Epithelial cell of prostate (primary cell): ENCODE measurements around the gene MRPL58.
"Not testable (repeated sequence)": the region's sequence is repeated elsewhere in the genome, so short reads cannot be mapped to it uniquely, and the experiment has no call there.

Experiments
- DNase-seq: peaks from one replicate; pipeline ENCODE4 v3.0.0-alpha.2; 2011; ENCODE audit warnings: low read depth, low spot score
- H3K27ac ChIP-seq: fragments of 450-650 bp; 2 replicates; pipeline ENCODE4 v1.5.1; 2017; ENCODE audit warnings: mild to moderate bottlenecking

The MRPL58 gene

GRCh38 chr17:75012346-75013091 lies at the start of gene MRPL58:
Gene MRPL58, plus strand, starts transcription at chr17:75012670. Its CDS starts 17 bp downstream, at chr17:75012687.
- DNase-seq, result no peak
- H3K27ac ChIP-seq, result peak within 1 kb of the TSS; percentile 68

DNA sequence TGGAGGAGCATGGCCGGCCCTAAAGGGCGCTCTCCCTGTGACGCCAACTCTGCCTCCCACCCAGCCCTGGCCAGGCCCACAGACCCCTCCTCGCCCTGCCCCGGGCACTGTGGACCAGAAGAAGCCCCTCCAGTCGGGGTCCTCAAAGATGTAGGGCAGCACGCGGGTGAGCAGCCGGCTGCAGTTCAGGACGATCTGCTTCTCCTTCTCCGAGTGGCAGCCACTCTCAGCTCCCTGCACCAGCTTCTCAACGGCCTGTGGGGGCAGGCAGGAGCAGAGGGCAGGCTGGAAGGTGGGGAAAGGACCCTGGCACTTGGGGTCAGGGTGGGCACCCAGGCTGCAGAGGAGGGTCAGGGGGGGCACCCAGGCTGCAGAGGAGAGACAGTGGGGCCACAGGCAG lies 48.8 kb upstream of the MRPL58 start:
- no peak for DNase-seq
- no peak overlapping the region for H3K27ac ChIP-seq

DNA sequence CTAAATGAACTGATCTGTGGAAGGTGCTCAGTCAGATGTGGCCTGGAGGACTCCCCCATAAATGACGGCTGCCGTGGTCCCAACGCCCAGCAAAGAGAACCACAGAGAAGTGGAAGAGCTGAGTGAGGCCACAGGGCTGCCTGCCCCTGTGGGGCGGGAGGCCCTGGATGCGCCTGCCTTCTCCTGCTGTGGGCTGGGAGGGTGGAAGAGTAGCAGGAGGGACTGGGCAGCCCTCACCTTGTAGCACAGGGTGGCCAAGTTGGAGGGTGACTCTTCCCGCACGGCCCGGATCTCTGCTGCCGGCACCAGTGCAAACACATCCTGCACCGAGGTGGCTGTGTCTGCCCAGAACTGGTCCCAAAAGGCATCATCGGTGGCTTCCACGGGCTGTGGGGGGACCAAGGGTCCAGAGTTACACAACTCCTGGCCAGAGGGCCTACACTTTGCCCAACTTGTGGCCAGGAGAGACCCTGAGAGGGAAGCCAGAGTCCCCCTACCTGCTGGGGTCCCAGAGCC lies 48.2 kb upstream of the MRPL58 start:
- no peak overlapping the region for H3K27ac ChIP-seq
- no peak for DNase-seq

- no peak for DNase-seq
- H3K27ac ChIP-seq, result no peak overlapping the region
These were observed 47.4 kb upstream of the MRPL58 start for GRCh38 chr17:74964988-74965622.

- no peak overlapping the region for H3K27ac ChIP-seq
- no peak for DNase-seq
These were observed 44.1 kb upstream of the MRPL58 start for GRCh38 chr17:74968361-74968780.

DNA sequence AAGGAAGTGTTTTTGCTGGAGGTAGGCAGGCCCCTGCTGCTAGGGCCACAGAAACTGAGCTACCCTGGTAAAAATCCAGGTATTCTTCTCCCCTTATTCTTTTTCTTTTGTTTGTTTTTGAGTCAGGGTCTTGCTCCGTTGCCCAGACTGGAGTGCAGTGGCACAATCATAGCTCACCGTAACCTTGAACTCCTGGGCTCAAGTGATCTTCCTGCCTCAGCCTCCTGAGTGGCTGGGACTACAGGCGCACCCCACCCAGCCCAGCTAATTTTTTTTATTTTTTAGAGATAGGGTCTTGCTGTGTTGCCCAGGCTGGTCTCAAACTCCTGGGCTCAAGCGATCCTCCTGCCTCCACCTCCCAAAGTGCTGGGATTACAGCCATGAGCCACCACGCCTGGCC lies 43.0 kb upstream of the MRPL58 start:
- not testable (repeated sequence) for H3K27ac ChIP-seq, DNase-seq

GRCh38 chr17:74970395-74970794 lies 42.1 kb upstream of the MRPL58 start:
- H3K27ac ChIP-seq, result no peak overlapping the region
- DNase-seq, result no peak

DNA sequence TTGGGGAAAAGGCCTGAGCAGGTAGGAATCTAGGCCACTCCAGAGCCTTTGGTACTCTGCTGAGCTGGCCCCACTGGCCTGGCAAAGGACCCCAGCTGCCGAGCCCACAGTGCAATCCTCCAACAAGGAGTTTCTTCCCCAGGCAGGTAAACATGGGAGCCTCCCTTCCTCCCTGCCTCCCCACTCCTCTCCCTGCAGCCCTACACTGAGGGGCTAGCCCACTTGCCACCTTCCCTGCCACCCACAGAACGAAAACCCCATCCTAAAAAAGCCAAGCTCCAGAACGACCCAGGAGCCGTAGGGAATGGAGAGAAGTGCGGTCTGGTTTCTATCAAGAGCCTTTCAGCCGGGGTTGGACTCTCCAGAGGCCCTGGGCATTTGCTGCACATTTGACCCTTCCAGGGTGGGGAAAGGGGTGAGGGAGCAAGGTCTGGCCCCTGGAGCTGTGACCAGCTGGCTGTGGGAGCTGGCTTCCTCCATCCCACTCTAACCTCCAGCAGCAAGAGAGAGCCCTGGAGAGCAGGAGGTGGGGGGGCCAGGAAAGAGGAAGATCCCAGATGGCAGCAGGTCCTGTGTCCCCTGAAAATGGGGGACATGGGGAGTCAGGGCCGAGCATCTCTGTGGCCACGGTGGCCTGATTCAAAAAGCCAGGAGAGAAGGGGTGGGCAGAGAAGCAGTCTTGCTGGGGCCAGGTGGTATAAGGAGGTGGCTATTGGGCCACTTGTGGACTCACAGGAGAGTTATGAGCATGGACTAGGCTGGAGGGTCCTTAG lies 41.2 kb upstream of the MRPL58 start:
- no peak for DNase-seq
- no peak overlapping the region for H3K27ac ChIP-seq

DNA sequence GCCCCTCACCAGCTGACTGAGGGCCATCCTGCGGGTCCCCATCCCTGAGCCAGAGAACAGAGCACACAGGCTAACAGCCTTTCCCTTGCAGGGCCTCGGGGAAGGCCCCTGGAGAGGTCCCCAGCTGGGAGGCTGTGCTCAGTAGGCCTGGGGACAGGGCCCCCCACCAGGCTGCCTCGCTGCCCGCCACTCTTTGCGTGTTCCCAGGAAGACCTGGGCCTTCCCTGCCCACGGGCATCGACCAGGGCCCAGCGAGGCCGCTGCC lies 40.7 kb upstream of the MRPL58 start:
- no peak overlapping the region for H3K27ac ChIP-seq
- DNase-seq, result no peak

DNA sequence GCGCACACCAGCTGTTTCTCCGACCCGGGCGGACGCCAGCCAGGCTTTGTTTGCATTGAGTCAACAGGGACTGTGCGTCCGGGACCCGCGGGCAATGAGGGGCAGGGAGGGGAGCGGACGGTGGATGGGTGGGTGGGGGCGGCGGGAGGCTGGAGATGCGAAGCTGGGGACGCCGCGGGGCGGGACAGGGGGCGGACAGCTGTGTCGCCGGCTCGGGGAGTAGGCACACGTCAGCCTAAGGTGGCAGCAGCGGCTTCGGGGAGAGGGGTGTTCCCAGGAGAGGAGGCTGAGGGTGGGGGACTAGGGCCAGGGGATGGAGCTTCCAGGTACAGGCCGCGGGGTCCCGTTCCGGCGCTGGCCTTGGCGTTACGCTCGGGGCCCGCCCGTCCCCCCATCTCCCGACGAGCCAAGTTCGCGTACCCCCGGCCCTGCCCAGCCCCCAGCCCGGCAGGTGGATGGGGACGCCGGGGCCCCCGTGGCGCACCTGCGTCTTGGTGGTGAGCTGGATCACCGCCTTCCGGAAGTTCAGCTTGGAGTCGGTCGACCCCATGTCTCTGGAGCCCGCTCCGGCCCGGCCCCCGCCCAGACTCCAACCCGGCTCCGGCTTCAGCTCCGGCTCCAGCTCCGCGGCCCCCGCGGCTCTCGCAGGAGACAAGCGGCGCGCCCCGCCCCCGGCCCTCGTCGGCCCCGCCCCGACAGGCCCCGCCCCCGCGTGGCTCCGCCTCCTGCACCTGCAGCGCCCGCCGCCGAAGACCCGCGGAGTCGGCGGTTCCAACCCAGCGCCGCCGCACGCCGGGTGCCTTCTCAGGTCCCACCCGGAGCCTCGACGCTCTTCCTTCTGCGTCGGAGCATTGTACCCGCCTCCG lies 40.1 kb upstream of the MRPL58 start, which contains the start of gene HID1:
Gene HID1, minus strand, starts transcription at position 653 of the 866 bp plus-strand sequence. Its CDS starts 103 bp downstream, at position 550.
- no peak for DNase-seq
- no peak within 1 kb of the TSS for H3K27ac ChIP-seq

DNA sequence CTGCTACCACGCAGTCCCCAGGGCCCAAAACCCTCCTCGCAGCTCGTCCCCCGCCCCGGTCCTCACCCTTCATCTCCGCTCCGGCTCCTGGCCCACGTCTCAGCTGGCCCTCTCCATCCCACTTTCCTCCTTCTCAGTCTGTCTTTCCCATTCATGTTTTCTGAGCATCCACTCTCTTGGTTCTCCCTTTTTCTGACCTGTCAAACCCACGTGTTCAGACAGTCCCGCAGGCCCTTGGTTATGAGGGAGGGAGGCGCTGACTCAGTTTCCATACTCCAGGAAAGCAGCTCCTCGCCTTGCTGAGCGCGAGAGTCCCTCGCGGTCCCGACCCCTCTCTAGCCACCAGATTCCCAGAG lies 39.5 kb upstream of the MRPL58 start:
- DNase-seq, result no peak
- H3K27ac ChIP-seq, result no peak overlapping the region

DNA sequence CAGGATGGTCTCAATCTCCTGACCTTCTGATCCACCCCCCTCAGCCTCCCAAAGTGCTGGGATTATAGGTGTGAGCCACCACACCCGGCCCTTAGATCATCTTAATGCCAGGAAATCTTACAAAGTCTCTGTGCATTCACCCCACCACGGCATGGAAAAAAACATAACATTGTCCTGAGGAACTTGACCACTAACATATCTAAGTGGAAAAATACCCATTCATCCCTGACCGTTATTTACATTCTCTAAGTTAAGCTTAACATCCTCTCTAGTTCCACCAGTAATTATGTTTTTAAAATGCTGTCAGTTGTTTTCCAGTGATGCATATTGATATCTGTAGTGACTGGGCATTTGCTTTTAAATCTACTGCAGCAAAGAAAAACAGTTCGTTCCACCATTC lies 36.5 kb upstream of the MRPL58 start:
- H3K27ac ChIP-seq, result no peak overlapping the region
- DNase-seq, result no peak

- H3K27ac ChIP-seq, result no peak overlapping the region
- no peak for DNase-seq
These were observed 34.7 kb upstream of the MRPL58 start for GRCh38 chr17:74977802-74978201.

- DNase-seq, result no peak
- H3K27ac ChIP-seq, result no peak overlapping the region
These were observed 34.2 kb upstream of the MRPL58 start for GRCh38 chr17:74978240-74978639.

GRCh38 chr17:74979408-74980146 lies 32.9 kb upstream of the MRPL58 start:
- no peak for DNase-seq

GRCh38 chr17:74981318-74981978 lies 31.0 kb upstream of the MRPL58 start:
- peak overlapping the region; percentile 44 for H3K27ac ChIP-seq
- no peak for DNase-seq

More at GRCh38 chr17:74979408-74980146, 32.9 kb upstream of the MRPL58 start:
- no peak overlapping the region for H3K27ac ChIP-seq

- no peak for DNase-seq
- peak overlapping the region; percentile 44 for H3K27ac ChIP-seq
These were observed 30.3 kb upstream of the MRPL58 start for GRCh38 chr17:74981979-74982662.

DNA sequence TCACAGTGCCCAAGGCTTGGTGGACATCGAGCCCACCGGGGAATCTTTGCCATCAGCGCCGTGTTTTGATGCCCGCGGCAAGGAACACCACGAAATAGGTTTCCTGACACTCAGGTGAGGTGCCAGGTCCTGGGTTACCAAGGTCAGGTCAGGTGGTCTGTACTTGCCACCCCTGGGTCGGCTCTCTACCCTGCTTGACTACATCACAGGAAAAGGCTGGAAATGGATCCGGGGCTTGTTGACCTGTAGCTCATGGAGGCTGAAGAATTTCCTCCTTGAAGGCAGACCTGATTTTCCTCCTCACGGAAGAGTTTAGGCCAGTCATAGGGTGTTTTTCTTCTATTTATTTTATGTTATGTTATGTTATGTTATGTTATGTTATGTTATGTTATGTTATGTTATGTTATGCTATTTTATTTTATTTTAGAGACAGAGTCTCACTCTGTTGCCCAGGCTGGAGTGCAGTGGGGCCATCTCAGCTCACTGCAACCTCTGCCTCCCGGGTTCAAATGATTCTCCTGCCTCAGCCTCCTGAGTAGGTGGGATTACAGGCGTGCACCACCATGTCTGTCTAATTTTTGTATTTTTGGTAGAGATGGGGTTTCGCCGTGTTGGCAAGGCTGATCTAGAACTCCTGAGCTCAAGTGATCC lies 29.7 kb upstream of the MRPL58 start:
- H3K27ac ChIP-seq, result peak overlapping the region; percentile 44
- DNase-seq, result not testable (repeated sequence)
